ENCODE data around the gene VAC14.

The VAC14 gene

DNA sequence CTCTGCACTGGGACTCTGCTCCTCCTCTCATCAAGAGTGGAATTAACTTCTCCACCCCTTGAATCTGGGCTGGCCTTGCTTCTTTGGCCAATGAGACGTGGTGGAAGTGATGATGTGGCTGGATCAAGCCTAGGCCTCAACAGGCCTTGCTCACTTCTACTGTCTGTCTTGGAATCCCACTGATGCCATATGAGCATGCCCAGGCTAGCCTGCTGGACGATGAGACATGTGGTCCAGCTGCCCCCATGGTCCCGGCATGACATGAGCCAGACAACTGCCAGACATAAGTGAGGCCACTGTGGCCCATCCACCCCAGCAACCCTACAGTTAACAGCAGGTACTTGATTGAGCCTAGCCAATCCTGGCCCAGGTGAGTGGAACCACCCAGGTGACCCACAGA lies 18.7 kb downstream of the VAC14 start:
- no peak for TF ChIP-seq ZFX (IDR thresholded peaks at IDR 0.05; ENCODE audit: borderline replicate concordance)
- TF ChIP-seq, protein P1, sequence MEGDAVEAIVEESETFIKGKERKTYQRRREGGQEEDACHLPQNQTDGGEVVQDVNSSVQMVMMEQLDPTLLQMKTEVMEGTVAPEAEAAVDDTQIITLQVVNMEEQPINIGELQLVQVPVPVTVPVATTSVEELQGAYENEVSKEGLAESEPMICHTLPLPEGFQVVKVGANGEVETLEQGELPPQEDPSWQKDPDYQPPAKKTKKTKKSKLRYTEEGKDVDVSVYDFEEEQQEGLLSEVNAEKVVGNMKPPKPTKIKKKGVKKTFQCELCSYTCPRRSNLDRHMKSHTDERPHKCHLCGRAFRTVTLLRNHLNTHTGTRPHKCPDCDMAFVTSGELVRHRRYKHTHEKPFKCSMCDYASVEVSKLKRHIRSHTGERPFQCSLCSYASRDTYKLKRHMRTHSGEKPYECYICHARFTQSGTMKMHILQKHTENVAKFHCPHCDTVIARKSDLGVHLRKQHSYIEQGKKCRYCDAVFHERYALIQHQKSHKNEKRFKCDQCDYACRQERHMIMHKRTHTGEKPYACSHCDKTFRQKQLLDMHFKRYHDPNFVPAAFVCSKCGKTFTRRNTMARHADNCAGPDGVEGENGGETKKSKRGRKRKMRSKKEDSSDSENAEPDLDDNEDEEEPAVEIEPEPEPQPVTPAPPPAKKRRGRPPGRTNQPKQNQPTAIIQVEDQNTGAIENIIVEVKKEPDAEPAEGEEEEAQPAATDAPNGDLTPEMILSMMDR (IDR thresholded peaks at IDR 0.05), result no peak
- no peak overlapping the region for H3K27ac ChIP-seq

DNA sequence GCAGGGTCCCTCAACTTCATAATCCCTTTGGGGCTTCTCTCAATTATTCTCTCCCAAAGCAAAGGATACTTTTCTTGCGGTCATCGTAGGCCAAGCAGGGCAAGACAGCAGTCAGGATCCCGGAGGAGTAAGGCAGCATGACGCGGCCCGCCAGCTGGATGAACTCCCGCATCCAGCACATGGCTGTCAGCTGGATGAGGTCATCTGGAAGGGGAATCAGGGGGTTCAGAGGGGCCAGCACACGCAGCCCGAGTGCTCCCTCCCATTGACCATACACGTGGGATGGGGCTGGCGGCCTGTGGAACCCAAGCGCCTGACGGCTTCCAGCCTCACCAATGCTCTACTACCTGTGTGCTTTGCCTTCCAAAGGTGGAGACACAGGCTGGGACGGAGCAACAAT lies 19.2 kb downstream of the VAC14 start:
- H3K27ac ChIP-seq, result no peak overlapping the region
- TF ChIP-seq, protein P1 (IDR thresholded peaks at IDR 0.05), result no peak
- TF ChIP-seq ZFX (IDR thresholded peaks at IDR 0.05; ENCODE audit: borderline replicate concordance), result no peak

DNA sequence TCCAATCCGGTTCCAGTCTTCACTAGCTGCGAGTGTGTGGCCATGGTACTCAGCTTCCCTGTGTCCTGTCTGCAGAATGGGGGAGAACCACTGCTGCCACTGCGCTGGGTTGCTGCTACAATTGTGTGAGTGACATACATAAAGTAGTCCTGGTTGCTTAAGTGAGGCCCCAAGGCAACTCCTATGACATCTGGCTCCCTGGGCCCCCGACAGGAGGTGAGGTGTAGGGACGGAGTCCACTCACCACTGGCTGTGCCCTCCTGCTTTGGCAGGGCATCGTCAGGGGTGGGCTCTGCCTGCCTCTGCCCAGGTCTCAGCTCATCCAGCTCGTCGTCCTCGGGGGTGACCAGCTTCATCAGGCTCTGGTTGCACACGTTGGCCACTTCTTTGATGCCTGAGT lies 20.4 kb downstream of the VAC14 start:
- no peak overlapping the region for H3K27ac ChIP-seq
- TF ChIP-seq ZFX (IDR thresholded peaks at IDR 0.05; ENCODE audit: borderline replicate concordance), result no peak
- TF ChIP-seq, protein P1 (IDR thresholded peaks at IDR 0.05), result no peak

DNA sequence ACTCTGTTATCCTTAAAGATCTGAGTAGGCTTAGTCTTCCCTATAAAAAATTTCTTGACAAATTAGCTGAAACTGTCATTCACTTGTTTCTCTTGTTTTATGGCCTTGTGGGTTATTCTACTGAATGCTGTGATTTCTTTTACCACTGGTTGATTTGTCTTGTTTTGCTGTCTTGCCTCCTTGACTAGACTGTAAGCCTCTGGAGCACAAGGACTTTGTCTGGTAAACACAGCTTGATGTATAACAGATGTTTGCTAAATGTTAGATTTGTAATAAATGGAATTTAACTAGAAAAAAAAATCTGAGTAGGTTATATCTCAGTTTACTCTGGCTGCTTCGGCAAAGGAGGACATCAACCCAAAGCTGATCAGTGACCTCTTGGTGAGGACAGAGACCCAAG lies 21.6 kb downstream of the VAC14 start:
- TF ChIP-seq, protein P1 (IDR thresholded peaks at IDR 0.05), result no peak
- TF ChIP-seq ZFX (IDR thresholded peaks at IDR 0.05; ENCODE audit: borderline replicate concordance), result no peak
- H3K27ac ChIP-seq, result no peak overlapping the region

DNA sequence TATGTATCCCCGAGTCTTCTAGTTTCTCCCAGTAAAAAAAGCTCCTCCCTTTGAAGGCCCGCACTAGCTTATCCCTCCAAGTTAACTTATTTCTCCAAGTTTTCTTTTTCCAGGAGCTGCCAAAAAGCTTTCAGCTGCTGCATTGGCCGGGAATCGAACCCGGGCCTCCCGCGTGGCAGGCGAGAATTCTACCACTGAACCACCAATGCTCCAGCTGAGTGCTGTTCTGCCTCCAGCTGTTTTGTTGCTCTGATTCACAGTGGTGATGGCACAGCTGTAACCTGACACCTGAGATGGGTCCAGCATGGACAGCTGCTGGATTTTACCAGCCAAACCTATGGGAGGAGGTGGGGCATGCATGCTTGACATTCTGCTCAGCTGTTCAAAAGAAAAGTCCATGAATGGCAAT lies 22.1 kb downstream of the VAC14 start:
- no peak for TF ChIP-seq ZFX (IDR thresholded peaks at IDR 0.05; ENCODE audit: borderline replicate concordance)
- TF ChIP-seq, protein P1 (IDR thresholded peaks at IDR 0.05), result no peak
- H3K27ac ChIP-seq, result no peak overlapping the region

DNA sequence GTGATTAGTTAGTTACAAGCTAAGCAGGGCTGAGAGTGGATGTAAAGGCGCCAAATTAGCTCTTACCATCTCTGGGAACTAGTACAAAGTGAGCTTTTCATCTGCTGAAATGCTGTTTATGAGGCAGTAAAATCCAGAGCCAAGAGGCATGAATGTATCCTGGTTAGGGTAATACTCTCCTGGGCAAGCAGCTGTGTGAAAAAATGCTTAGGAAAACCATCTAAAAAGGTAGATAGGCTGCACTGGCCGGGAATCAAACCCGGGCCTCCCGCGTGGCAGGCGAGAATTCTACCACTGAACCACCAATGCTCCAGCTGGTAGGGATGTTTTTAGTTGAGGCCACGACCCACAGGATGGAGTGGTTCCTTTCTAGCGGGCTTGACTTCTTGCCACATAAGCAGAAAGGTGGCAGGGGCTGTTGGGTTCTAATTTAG lies 23.0 kb downstream of the VAC14 start:
- H3K27ac ChIP-seq, result no peak overlapping the region
- no peak for TF ChIP-seq ZFX (IDR thresholded peaks at IDR 0.05; ENCODE audit: borderline replicate concordance)

DNA sequence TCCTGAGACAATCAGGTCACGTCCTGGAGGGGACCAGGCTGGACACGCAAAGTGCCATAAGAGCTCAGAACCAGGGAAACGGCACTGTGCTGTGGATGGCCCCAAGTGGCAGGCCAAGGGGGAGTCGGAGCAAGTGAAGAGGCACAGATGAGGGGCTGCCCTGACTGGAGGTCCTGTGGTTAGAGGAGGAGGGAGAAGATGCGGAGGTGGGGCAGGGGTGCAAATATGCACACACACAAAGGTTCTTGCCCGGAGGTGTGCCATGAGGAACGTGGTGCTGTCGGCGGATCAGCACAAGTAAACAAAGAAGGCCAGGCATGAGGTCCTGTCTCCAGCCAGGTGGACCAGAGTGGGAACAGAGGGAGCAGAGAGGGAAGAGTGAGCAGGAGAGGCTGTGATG lies 23.5 kb downstream of the VAC14 start:
- H3K27ac ChIP-seq, result no peak overlapping the region
- TF ChIP-seq, protein P1 (IDR thresholded peaks at IDR 0.05), result no peak
- no peak for TF ChIP-seq ZFX (IDR thresholded peaks at IDR 0.05; ENCODE audit: borderline replicate concordance)

DNA sequence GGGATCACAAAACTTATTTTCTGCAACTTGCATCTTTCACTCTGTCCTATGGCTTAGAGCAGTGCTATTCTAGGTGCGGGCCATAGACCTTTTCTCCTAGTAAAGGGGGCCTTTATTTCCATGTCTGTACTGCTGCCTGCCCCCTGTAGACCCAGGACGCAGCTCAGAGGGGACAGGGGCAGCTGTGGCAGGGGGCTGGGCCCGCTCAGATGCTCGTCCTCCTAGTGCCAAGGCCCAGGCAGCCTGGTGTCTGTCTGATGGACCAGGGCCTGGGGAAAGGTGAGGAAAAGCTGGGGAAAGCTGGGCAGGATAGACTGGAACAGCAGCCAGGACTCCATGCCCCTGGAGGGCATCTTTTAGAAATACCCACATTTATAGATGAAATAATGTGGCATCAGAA lies 25.6 kb downstream of the VAC14 start:
- H3K27ac ChIP-seq, result no peak overlapping the region
- TF ChIP-seq, protein P1 (IDR thresholded peaks at IDR 0.05), result no peak
- no peak for TF ChIP-seq ZFX (IDR thresholded peaks at IDR 0.05; ENCODE audit: borderline replicate concordance)
